GM18502 (cell line): ENCODE data around the gene SOX30.

Experiments used
- ATAC-seq: cut with Tn5 transposase; IDR thresholded peaks from one replicate; pipeline ENCODE4 v1.9.1; 2021; ENCODE audit warnings: mild to moderate bottlenecking; ENCODE audit not compliant: unreplicated experiment, poor library complexity

SOX30 gene

GRCh38 chr5:157581901-157582300 is 70.3 kb downstream of the SOX30 start:
- ATAC-seq: no peak

- ATAC-seq: no peak
Measured at GRCh38 chr5:157578079-157578780, 74.0 kb downstream of the SOX30 start.

- no peak for ATAC-seq
Measured at GRCh38 chr5:157576678-157577077, 75.6 kb downstream of the SOX30 start.
